HUES64 (cell line): Measurements from ENCODE around the gene BMAL2. TPM values are rescaled to one million over a fixed set of nuclear protein-coding genes. Genes with fewer than 3 reads are reported as not detected.
A peak's percentile ranks its signal among the peaks of the same experiment; 100 is the strongest.

ENCODE experiments used
- H3K27ac ChIP-seq: 2 replicates; pipeline ENCODE4 v1.7.0; 2013; ENCODE audit warnings: low read depth, low read length, inconsistent platforms
- H3K27me3 ChIP-seq: 2 replicates; pipeline ENCODE4 v1.6.1; 2013; ENCODE audit warnings: mild to moderate bottlenecking, low read length; ENCODE audit not compliant: insufficient read depth
- H3K36me3 ChIP-seq: 2 replicates; pipeline ENCODE4 v1.6.1; 2013; ENCODE audit warnings: mild to moderate bottlenecking, low read length; ENCODE audit not compliant: insufficient read depth
- H3K4me1 ChIP-seq: 2 replicates; pipeline ENCODE4 v1.6.1; 2013; ENCODE audit warnings: mild to moderate bottlenecking, low read length, moderate library complexity; ENCODE audit not compliant: insufficient read depth
- H3K4me3 ChIP-seq: 2 replicates; pipeline ENCODE4 v1.5.1; 2013; ENCODE audit warnings: mild to moderate bottlenecking, low read length, moderate library complexity
- H3K9ac ChIP-seq: 2 replicates; pipeline ENCODE4 v1.6.1; 2013; ENCODE audit warnings: mild to moderate bottlenecking, low read depth, low read length
- H3K9me3 ChIP-seq: 2 replicates; pipeline ENCODE4 v1.6.1; 2013; ENCODE audit warnings: low read depth, low read length; ENCODE audit not compliant: insufficient read depth
- WGBS: fragments of 150-250, 120-280 bp; methylation state at CpG from one replicate; pipeline ENCODE4 v1.1.7; 2013; ENCODE audit warnings: missing lambda C conversion rate; 5-methylcytosine and 5-hydroxymethylcytosine counted together
- polyA plus RNA-seq, 2 experiments: library from polyadenylated mRNA; stranded (reverse); fragments of 50-300 nt; gene quantifications; one replicate each; pipeline ENCODE4 v1.2.3, GENCODE V29; 2013

Gene BMAL2, protein sequence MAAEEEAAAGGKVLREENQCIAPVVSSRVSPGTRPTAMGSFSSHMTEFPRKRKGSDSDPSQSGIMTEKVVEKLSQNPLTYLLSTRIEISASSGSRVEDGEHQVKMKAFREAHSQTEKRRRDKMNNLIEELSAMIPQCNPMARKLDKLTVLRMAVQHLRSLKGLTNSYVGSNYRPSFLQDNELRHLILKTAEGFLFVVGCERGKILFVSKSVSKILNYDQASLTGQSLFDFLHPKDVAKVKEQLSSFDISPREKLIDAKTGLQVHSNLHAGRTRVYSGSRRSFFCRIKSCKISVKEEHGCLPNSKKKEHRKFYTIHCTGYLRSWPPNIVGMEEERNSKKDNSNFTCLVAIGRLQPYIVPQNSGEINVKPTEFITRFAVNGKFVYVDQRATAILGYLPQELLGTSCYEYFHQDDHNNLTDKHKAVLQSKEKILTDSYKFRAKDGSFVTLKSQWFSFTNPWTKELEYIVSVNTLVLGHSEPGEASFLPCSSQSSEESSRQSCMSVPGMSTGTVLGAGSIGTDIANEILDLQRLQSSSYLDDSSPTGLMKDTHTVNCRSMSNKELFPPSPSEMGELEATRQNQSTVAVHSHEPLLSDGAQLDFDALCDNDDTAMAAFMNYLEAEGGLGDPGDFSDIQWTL
- 10.0 TPM for polyA plus RNA-seq (2013, experiment 1 of 2)
- polyA plus RNA-seq (2013, experiment 2 of 2), result 8.1 TPM

DNA sequence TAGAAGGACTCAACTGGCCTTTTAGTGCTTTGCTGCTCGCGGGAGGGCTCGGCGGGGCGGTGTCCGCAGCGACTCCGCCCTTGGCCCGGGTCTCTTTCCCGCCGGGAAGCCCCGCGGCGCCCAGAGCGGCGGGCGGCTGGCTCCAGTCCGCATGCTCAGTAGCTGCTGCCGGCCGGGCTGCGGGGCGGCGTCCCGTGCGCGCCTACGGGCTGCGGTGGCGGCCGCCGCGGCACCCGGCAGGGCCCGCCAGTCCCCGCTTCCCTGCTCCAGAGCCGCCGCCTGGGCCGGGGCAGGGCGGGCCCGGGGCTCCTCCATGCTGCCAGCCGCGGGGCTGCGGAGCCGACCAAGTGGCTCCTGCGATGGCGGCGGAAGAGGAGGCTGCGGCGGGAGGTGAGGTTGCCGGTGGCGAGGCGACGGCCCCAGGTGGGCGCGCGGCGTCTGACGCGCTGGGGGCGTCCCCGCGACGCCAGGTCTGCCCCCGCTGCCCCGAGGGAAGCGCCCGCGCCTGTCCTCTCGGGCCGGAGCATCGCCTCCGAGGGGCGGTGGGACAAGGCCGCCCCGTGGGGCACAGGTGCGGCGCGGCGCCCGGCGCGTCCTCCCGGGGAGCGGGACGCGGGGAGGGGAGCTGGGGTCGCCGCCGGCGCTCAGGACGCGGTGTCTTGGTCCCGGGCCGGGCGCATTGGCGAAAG, at the start of gene BMAL2:
TSS of gene BMAL2 (plus strand) at position 123 of the 689 bp plus-strand sequence. CDS start at position 360, 237 bp downstream.
- Histone ChIP-seq H3K4me3 (peak within 1 kb of the TSS; percentile 67), H3K9me3 (no peaks in the 10 kb centered on the region), H3K27me3 (peaks cover 42% of the 10 kb centered on the region), H3K36me3 (no peaks in the 10 kb centered on the region), H3K9ac (peak within 1 kb of the TSS; percentile 86), H3K4me1 (peaks cover 24% of the 10 kb centered on the region), H3K27ac (no peak within 1 kb of the TSS)
- WGBS, result under 1% methylated on average over 95 of the region's 96 CpGs

DNA sequence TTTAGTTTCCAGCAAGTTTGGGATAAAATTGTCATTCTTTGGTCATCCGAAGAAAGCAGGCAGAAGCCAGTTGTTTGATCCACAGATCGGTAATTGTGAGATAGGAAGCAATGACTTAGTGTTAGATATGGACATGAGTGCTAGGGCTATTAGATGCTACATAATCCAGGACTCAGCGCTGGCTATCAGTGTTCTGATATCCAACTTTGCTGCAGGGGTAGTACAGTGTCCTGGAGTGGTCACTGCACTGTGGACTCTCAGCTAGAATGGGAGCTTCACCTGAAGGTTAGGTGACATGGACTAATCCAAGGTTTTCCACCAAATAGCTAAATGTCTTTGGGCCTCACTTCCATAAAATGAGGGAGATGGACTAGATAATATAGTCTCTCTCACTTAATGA, 48.6 kb upstream of the BMAL2 start:
- Histone ChIP-seq H3K27me3 (no peaks in the 10 kb centered on the region), H3K4me1 (peaks cover 33% of the 10 kb centered on the region), H3K4me3 (no peak overlapping the region), H3K27ac (no peak overlapping the region), H3K9me3 (no peaks in the 10 kb centered on the region), H3K9ac (no peak overlapping the region), H3K36me3 (no peaks in the 10 kb centered on the region)
- 95% methylated on average over 3 of the region's 3 CpGs for WGBS

GRCh38 chr12:27284751-27285150, 47.9 kb upstream of the BMAL2 start:
- 100% methylated on average over 2 of the region's 2 CpGs for WGBS
- no peak overlapping the region for H3K4me3 ChIP-seq
- H3K27ac ChIP-seq, result no peak overlapping the region
- H3K36me3 ChIP-seq, result no peaks in the 10 kb centered on the region
- H3K27me3 ChIP-seq, result no peaks in the 10 kb centered on the region
- H3K9me3 ChIP-seq, result no peaks in the 10 kb centered on the region
- peaks cover 36% of the 10 kb centered on the region for H3K4me1 ChIP-seq
- no peak overlapping the region for H3K9ac ChIP-seq

- H3K27ac ChIP-seq, result no peak overlapping the region
- WGBS, result 100% methylated on average over 1 of the region's 1 CpG
- no peak overlapping the region for H3K9ac ChIP-seq
- H3K4me1 ChIP-seq, result peaks cover 39% of the 10 kb centered on the region
- H3K36me3 ChIP-seq, result no peaks in the 10 kb centered on the region
- no peaks in the 10 kb centered on the region for H3K9me3 ChIP-seq
- H3K4me3 ChIP-seq, result no peak overlapping the region
- H3K27me3 ChIP-seq, result no peaks in the 10 kb centered on the region
These were observed 47.2 kb upstream of the BMAL2 start for GRCh38 chr12:27285403-27285802.

DNA sequence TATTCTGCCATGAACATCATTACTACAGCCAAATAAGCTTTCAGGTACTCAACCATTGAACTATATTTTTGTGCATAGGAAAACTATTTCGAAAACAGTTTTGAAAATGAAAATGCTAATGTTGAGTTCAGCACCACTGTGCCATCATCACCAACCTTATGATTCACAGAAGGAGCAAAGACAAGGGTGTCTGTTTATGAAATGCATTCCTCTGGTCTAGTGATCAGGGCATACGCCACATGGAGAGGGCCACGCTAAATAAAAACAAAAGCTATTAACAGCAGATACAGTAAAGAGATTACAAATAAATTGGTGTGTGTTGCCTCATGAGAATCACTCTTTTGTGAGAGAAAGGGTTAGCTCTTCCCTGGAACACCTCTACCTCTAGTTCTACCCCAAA, 43.2 kb upstream of the BMAL2 start:
- 100% methylated on average over 1 of the region's 3 CpGs for WGBS
- H3K27me3 ChIP-seq, result no peaks in the 10 kb centered on the region
- H3K9me3 ChIP-seq, result no peaks in the 10 kb centered on the region
- no peak overlapping the region for H3K9ac ChIP-seq
- no peak overlapping the region for H3K4me3 ChIP-seq
- H3K27ac ChIP-seq, result no peak overlapping the region
- no peaks in the 10 kb centered on the region for H3K36me3 ChIP-seq
- peaks cover 68% of the 10 kb centered on the region for H3K4me1 ChIP-seq

GRCh38 chr12:27290501-27291168, 42.0 kb upstream of the BMAL2 start:
- H3K9ac ChIP-seq, result no peak overlapping the region
- H3K9me3 ChIP-seq, result no peaks in the 10 kb centered on the region
- H3K4me1 ChIP-seq, result peaks cover 56% of the 10 kb centered on the region
- 78% methylated on average over 4 of the region's 4 CpGs for WGBS
- no peaks in the 10 kb centered on the region for H3K36me3 ChIP-seq
- H3K27ac ChIP-seq, result no peak overlapping the region
- H3K4me3 ChIP-seq, result no peak overlapping the region
- H3K27me3 ChIP-seq, result no peaks in the 10 kb centered on the region

DNA sequence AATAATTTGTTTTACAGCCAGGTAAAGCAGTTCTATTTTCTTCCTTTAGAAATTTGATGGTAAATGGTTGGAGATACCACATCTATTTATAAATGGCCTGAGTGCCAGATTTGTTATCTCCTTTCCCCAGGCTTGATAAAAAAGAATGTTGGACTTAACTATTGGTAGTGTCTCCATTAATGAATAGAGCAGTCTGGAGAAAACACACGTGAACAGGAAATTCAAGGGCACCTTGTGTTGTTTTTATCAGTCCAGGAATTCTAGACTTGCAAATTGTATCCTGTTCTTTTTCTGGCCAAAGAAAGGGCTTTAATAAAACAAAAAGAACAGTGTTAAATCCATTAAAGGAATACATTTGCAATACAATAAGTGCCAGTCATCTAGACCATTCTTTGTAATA, 40.8 kb upstream of the BMAL2 start:
- H3K9ac ChIP-seq, result no peak overlapping the region
- H3K4me3 ChIP-seq, result no peak overlapping the region
- H3K27me3 ChIP-seq, result no peaks in the 10 kb centered on the region
- 28% methylated on average over 1 of the region's 1 CpG for WGBS
- H3K9me3 ChIP-seq, result no peaks in the 10 kb centered on the region
- peaks cover 46% of the 10 kb centered on the region for H3K4me1 ChIP-seq
- no peaks in the 10 kb centered on the region for H3K36me3 ChIP-seq
- H3K27ac ChIP-seq, result peak overlapping the region; percentile 24; the same call in 1 of the 2 replicates

GRCh38 chr12:27292718-27293117, 39.9 kb upstream of the BMAL2 start:
- 97% methylated on average over 2 of the region's 2 CpGs for WGBS
- no peak overlapping the region for H3K27ac ChIP-seq

GRCh38 chr12:27293463-27293862, 39.2 kb upstream of the BMAL2 start:
- H3K9ac ChIP-seq, result no peak overlapping the region
- peaks cover 10% of the 10 kb centered on the region for H3K36me3 ChIP-seq
- H3K4me3 ChIP-seq, result no peak overlapping the region
- H3K4me1 ChIP-seq, result peaks cover 46% of the 10 kb centered on the region
- H3K27ac ChIP-seq, result no peak overlapping the region
- no peaks in the 10 kb centered on the region for H3K9me3 ChIP-seq
- WGBS, result 96% methylated on average over 3 of the region's 3 CpGs
- no peaks in the 10 kb centered on the region for H3K27me3 ChIP-seq

More at GRCh38 chr12:27292718-27293117, 39.9 kb upstream of the BMAL2 start:
- Histone ChIP-seq H3K9me3 (no peaks in the 10 kb centered on the region), H3K9ac (no peak overlapping the region), H3K27me3 (no peaks in the 10 kb centered on the region), H3K4me3 (no peak overlapping the region), H3K4me1 (peaks cover 46% of the 10 kb centered on the region), H3K36me3 (peaks cover 3% of the 10 kb centered on the region)

DNA sequence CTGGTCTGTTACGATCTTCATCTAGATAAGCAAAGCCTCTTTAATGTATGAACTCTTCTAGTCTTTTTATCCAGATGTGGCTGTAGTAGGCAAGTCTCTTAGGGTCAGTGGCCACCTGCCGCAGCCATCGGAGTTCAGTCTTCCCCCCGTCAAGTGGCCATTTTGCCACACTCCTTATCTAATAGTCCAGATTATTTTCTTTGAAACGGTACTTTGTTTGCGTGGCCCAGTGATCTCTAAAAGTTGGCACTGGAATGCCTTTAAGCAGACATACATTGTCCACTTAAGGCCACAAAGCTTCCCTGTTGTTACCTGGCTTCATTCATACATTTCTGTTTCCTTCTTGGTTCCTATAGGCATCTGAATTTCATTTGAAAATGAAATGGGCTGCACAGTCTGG, 36.0 kb upstream of the BMAL2 start:
- H3K4me3 ChIP-seq, result no peak overlapping the region
- H3K27ac ChIP-seq, result no peak overlapping the region
- peaks cover 16% of the 10 kb centered on the region for H3K4me1 ChIP-seq
- H3K9me3 ChIP-seq, result no peaks in the 10 kb centered on the region
- H3K27me3 ChIP-seq, result no peaks in the 10 kb centered on the region
- peaks cover 37% of the 10 kb centered on the region for H3K36me3 ChIP-seq
- WGBS, result 90% methylated on average over 6 of the region's 6 CpGs
- H3K9ac ChIP-seq, result no peak overlapping the region
